HepG2 (cell line): ENCODE measurements around the gene ABHD12. TPM values are rescaled to one million over a fixed set of nuclear protein-coding genes. Genes with fewer than 3 reads are reported as not detected.

Experiments
- ARHGAP35 ChIP-seq: sonication (generic); formaldehyde crosslinking; IDR thresholded peaks from 2 replicates; pipeline ENCODE4 v1.9.0; 2022; ENCODE audit warnings: mild to moderate bottlenecking, inconsistent platforms, moderate library complexity, missing genetic modification reagents, borderline replicate concordance
- ASH2L ChIP-seq: fragments of 300-600, 200-600 bp; sonication (generic); IDR thresholded peaks from 2 replicates; pipeline ENCODE4 v1.7.0; 2017; ENCODE audit warnings: low read depth, mild to moderate bottlenecking, moderate library complexity, mixed read lengths, low read length; ENCODE audit not compliant: insufficient read length
- CCAR2 ChIP-seq: fragments of 200-400 bp; formaldehyde crosslinking; optimal IDR thresholded peaks from 2 replicates; pipeline ENCODE3; 2018; ENCODE audit warnings: low read depth, mild to moderate bottlenecking, low read length, moderate library complexity
- FOXK2 ChIP-seq: fragments of 450-650 bp; IDR thresholded peaks from 2 replicates; pipeline ENCODE4 v1.6.1; 2016
- KMT2A ChIP-seq: sonication (generic); formaldehyde crosslinking; IDR thresholded peaks from 2 replicates; pipeline ENCODE4 v1.4.0; 2020; ENCODE audit warnings: missing genetic modification reagents
- NR2F1 ChIP-seq, 2 experiments: fragments of 450-650 bp in 1 of 2; formaldehyde crosslinking in 1 of 2; IDR thresholded peaks; 2 replicates each; pipeline versions ENCODE4 v1.5.0 to v1.6.1; 2016 to 2020; ENCODE audit warnings: mild to moderate bottlenecking in 1 of 2, missing compliant biosample characterization in 1 of 2, missing genetic modification reagents in 1 of 2, moderate library complexity in 1 of 2
- POLR2AphosphoS2 ChIP-seq: IDR thresholded peaks from 2 replicates; pipeline ENCODE4 v1.6.1; 2011; ENCODE audit warnings: low read depth, low read length, improper control_type of control experiment
- RNF2 ChIP-seq: fragments of 450-650 bp; conservative IDR thresholded peaks from 2 replicates; pipeline ENCODE4 v1.6.1; 2016; ENCODE audit warnings: low read depth
- SALL1 ChIP-seq: sonication (generic); formaldehyde crosslinking; IDR thresholded peaks from 2 replicates; pipeline ENCODE4 v1.8.0; 2022; ENCODE audit warnings: mild to moderate bottlenecking, missing genetic modification reagents
- SATB2 ChIP-seq: sonication (generic); formaldehyde crosslinking; IDR thresholded peaks from 2 replicates; pipeline ENCODE4 v1.5.0; 2020; ENCODE audit warnings: missing genetic modification reagents
- SIX4 ChIP-seq: sonication (generic); formaldehyde crosslinking; IDR thresholded peaks from 2 replicates; pipeline ENCODE4 v1.4.0; 2020; ENCODE audit warnings: missing genetic modification reagents
- SP5 ChIP-seq: IDR thresholded peaks from 2 replicates; pipeline ENCODE4 v1.6.1; 2016; ENCODE audit warnings: low read depth, borderline replicate concordance
- ZNF160 ChIP-seq: sonication (generic); formaldehyde crosslinking; IDR thresholded peaks from 2 replicates; pipeline ENCODE4 v1.8.0; 2022; ENCODE audit warnings: mild to moderate bottlenecking, inconsistent platforms, missing genetic modification reagents
- ZNF264 ChIP-seq: sonication (generic); formaldehyde crosslinking; IDR thresholded peaks from 2 replicates; pipeline ENCODE4 v1.4.0; 2020; ENCODE audit warnings: missing genetic modification reagents
- ZNF564 ChIP-seq: sonication (generic); formaldehyde crosslinking; IDR thresholded peaks from 2 replicates; pipeline ENCODE4 v1.8.1; 2023; ENCODE audit warnings: mild to moderate bottlenecking, missing genetic modification reagents
- ZNF572 ChIP-seq: sonication (generic); formaldehyde crosslinking; IDR thresholded peaks from 2 replicates; pipeline ENCODE4 v1.5.1; 2020; ENCODE audit warnings: mild to moderate bottlenecking, missing genetic modification reagents
- ZNF598 ChIP-seq: sonication (generic); formaldehyde crosslinking; IDR thresholded peaks from 2 replicates; pipeline ENCODE4 v1.5.1; 2020; ENCODE audit warnings: mild to moderate bottlenecking, missing genetic modification reagents, borderline replicate concordance
- ZNF780A ChIP-seq: sonication (generic); formaldehyde crosslinking; IDR thresholded peaks from 2 replicates; pipeline ENCODE4 v1.8.0; 2022; ENCODE audit warnings: mild to moderate bottlenecking, missing genetic modification reagents, moderate library complexity
- ZNF839 ChIP-seq: sonication (generic); formaldehyde crosslinking; IDR thresholded peaks from 2 replicates; pipeline ENCODE4 v1.4.0; 2020; ENCODE audit warnings: missing genetic modification reagents, mild to moderate bottlenecking, borderline replicate concordance
- polyA plus RNA-seq, 8 experiments: library from polyadenylated mRNA; depleted of rRNA in 3 of 8; stranded (reverse) in 7 of 8; unstranded in 1 of 8; fragments of >200 nt; fragmentation: Illumina TruSeq in 4 of 8; extraction: Trizol in 4 of 8; gene quantifications; 2 replicates each; pipeline versions ENCODE4 v1.2.1 to v1.2.3, GENCODE V29; 2011 to 2016; ENCODE audit warnings: low read depth in 4 of 8, missing spikeins in 1 of 8, mixed read lengths in 1 of 8; ENCODE audit not compliant: insufficient read depth in 1 of 8
- total RNA-seq, 5 experiments: library from RNA; depleted of rRNA; stranded (reverse); fragments of >200 nt; fragmentation: Illumina TruSeq; extraction: Trizol; gene quantifications; 2 replicates each; pipeline ENCODE4 v1.2.3, GENCODE V29; 2016; ENCODE audit warnings: low read depth in 1 of 5
- TF ChIP-seq, protein P1 (sequence below), 2 experiments: sonication (generic) in 1 of 2; formaldehyde crosslinking in 1 of 2; IDR thresholded peaks; 2 replicates each; pipeline versions ENCODE4 v1.4.0 to v1.6.1; 2018 to 2020; ENCODE audit warnings: missing genetic modification reagents in 2 of 2, borderline replicate concordance in 1 of 2, low read depth in 1 of 2, mild to moderate bottlenecking in 1 of 2, missing biosample characterization in 1 of 2
- TF ChIP-seq, protein P2 (sequence below): sonication (generic); formaldehyde crosslinking; IDR thresholded peaks from 2 replicates; pipeline ENCODE4 v1.4.0; 2020; ENCODE audit warnings: mild to moderate bottlenecking, low read depth, missing genetic modification reagents
- TF ChIP-seq, protein P3 (sequence below): sonication (generic); formaldehyde crosslinking; IDR thresholded peaks from 2 replicates; pipeline ENCODE4 v1.5.0; 2020; ENCODE audit warnings: missing genetic modification reagents
- TF ChIP-seq, protein P4 (sequence below): IDR thresholded peaks from 2 replicates; pipeline ENCODE4 v1.6.1; 2016; ENCODE audit warnings: low read depth, borderline replicate concordance
- TF ChIP-seq, protein P5 (sequence below): sonication (generic); formaldehyde crosslinking; IDR thresholded peaks from 2 replicates; pipeline ENCODE4 v1.4.0; 2020; ENCODE audit warnings: missing genetic modification reagents

ABHD12 gene
- total and polyA plus RNA-seq, 2 of the 13 experiments (the other 11 are each of a cell fraction or from before 2014, with no cell fraction given): 23.5 to 72.1 TPM

DNA sequence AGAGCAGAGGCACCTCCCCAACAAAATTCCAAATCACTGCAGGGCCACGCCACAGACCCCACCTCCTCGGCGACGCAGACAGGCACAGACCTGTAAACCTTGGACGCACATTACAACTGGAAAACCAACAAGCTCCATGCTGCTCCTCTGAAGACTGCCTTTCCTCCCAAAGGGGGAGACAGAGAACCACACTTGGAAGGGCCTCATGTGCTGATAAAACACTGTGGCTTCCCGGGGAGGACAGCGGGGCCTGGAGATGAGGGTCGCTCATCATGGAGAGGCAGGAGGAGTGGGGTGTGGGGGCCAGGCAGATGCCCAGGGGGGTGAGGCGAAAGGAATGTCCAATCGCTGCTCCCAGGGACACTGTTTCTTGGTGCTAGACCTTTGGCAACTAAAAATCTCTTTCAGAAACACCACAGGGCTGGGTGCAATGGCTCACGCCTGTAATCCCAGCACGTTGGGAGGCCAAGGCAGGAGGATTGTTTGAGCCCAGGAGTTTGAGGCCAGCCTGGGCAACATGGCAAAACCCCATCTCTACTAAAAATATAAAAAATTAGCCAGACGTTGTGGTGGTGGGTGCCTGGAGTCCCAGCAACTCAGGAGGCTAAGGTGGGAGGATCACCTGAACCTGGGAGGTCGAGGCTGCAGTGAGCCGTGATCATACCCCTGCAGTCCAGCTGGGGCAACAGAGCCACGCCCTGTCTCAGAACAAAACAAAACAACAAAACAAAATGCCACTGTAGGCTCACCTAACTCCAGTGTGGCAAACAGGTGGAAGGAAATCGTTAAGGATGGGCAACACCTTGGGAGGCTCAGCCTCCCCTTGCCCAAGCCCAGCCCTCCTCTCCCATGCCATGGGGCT, 53.8 kb downstream of the ABHD12 start (continued):
- TF ChIP-seq, protein P1, sequence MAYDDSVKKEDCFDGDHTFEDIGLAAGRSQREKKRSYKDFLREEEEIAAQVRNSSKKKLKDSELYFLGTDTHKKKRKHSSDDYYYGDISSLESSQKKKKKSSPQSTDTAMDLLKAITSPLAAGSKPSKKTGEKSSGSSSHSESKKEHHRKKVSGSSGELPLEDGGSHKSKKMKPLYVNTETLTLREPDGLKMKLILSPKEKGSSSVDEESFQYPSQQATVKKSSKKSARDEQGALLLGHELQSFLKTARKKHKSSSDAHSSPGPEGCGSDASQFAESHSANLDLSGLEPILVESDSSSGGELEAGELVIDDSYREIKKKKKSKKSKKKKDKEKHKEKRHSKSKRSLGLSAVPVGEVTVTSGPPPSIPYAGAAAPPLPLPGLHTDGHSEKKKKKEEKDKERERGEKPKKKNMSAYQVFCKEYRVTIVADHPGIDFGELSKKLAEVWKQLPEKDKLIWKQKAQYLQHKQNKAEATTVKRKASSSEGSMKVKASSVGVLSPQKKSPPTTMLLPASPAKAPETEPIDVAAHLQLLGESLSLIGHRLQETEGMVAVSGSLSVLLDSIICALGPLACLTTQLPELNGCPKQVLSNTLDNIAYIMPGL (CRISPR knock-in tag; IDR thresholded peaks at IDR 0.05; ENCODE audit: borderline replicate concordance in 1 of 2, low read depth in 1 of 2): no peak
- TF ChIP-seq ZNF572 (CRISPR knock-in tag): no peak
- no peak for TF ChIP-seq SATB2 (CRISPR knock-in tag)
- 0 out of 2 replicates have a peak, but pooled peaks have one; percentile 55 for TF ChIP-seq ARHGAP35
- no peak for TF ChIP-seq FOXK2
- TF ChIP-seq ZNF264: no peak
- TF ChIP-seq RNF2: no peak
- TF ChIP-seq, protein P2, sequence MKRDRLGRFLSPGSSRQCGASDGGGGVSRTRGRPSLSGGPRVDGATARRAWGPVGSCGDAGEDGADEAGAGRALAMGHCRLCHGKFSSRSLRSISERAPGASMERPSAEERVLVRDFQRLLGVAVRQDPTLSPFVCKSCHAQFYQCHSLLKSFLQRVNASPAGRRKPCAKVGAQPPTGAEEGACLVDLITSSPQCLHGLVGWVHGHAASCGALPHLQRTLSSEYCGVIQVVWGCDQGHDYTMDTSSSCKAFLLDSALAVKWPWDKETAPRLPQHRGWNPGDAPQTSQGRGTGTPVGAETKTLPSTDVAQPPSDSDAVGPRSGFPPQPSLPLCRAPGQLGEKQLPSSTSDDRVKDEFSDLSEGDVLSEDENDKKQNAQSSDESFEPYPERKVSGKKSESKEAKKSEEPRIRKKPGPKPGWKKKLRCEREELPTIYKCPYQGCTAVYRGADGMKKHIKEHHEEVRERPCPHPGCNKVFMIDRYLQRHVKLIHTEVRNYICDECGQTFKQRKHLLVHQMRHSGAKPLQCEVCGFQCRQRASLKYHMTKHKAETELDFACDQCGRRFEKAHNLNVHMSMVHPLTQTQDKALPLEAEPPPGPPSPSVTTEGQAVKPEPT (CRISPR knock-in tag): no peak
- 0 out of 2 replicates have a peak, but pooled peaks have one; percentile 42 for TF ChIP-seq ZNF160 (CRISPR knock-in tag)
- no peak for TF ChIP-seq ZNF564 (CRISPR knock-in tag)
- TF ChIP-seq ZNF780A (CRISPR knock-in tag): no peak
- peak; percentile 51 for TF ChIP-seq SALL1 (CRISPR knock-in tag)
- 0 out of 2 replicates have a peak, but pooled peaks have one; percentile 30 for TF ChIP-seq KMT2A
- no peak for TF ChIP-seq SP5
- TF ChIP-seq, protein P3, sequence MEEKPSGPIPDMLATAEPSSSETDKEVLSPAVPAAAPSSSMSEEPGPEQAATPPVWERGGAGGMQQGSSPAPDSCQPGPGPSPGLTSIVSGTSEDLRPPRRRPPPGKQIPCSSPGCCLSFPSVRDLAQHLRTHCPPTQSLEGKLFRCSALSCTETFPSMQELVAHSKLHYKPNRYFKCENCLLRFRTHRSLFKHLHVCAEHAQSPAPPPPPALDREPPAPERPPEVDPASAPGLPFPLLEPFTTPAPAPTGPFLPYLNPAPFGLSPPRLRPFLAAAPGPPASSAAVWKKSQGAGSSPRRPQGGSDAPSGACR (CRISPR knock-in tag): no peak
- no peak for TF ChIP-seq NR2F1 (CRISPR knock-in tag; IDR thresholded peaks at IDR 0.05)
- TF ChIP-seq SIX4 (CRISPR knock-in tag): no peak
- TF ChIP-seq POLR2AphosphoS2: no peak
- TF ChIP-seq ZNF839 (CRISPR knock-in tag): peak; percentile 49; the same call in 1 of the 2 replicates
- TF ChIP-seq, protein P4, sequence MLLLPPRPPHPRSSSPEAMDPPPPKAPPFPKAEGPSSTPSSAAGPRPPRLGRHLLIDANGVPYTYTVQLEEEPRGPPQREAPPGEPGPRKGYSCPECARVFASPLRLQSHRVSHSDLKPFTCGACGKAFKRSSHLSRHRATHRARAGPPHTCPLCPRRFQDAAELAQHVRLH (CRISPR knock-in tag): no peak
- no peak for TF ChIP-seq ZNF598 (CRISPR knock-in tag)
- no peak for TF ChIP-seq CCAR2
- TF ChIP-seq, protein P5, sequence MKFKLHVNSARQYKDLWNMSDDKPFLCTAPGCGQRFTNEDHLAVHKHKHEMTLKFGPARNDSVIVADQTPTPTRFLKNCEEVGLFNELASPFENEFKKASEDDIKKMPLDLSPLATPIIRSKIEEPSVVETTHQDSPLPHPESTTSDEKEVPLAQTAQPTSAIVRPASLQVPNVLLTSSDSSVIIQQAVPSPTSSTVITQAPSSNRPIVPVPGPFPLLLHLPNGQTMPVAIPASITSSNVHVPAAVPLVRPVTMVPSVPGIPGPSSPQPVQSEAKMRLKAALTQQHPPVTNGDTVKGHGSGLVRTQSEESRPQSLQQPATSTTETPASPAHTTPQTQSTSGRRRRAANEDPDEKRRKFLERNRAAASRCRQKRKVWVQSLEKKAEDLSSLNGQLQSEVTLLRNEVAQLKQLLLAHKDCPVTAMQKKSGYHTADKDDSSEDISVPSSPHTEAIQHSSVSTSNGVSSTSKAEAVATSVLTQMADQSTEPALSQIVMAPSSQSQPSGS (CRISPR knock-in tag): no peak
- TF ChIP-seq ASH2L: no peak
